ENCODE results near the gene SEMA3C. TPM values are rescaled to one million over a fixed set of nuclear protein-coding genes. Genes with fewer than 3 reads are reported as not detected.

Gene SEMA3C
- polyA plus RNA-seq, 4 donors, result 25.9 to 36.1 (median 32.3) TPM

DNA sequence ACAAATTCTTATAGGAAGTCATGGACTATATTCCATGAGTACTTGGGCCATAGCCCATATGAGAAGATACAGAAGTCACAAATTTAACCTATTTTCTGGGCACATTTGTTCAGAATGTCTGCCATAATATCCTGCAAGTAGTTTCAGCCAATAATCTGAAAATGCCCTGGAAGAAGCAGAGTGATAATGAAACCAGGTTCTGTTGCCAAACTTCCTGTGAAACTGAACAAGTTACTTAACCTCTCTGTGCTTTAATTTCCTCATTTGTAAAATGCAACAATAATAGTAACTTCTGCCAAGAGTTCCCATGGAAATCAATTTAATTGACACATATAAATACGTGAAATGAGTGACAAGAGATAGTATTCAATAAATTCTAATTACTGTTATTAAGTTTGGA lies 88.8 kb downstream of the SEMA3C start:
- DNase-seq (ENCODE audit: low read depth in 4 of 4, low spot score in 2 of 4), result no peak

DNA sequence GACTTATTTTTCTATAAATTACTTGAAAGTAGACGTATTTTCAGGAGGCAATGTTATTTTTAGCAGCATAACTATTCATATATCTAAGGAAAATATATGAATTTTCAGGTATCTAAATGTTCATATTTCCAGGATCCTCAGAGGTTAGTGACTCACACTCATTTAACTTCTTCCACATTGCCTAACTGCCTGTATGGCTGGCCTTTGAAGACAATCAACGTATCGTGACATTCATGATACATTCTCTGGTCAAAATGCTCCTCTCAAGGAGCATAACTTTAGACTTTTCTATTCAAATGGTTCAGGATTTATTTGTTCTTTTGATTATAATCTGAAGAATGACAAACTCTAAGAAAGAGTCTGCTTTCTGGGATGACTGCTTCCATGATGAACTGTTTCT lies 89.3 kb downstream of the SEMA3C start:
- DNase-seq (ENCODE audit: low read depth in 4 of 4, low spot score in 2 of 4), result no peak

DNA sequence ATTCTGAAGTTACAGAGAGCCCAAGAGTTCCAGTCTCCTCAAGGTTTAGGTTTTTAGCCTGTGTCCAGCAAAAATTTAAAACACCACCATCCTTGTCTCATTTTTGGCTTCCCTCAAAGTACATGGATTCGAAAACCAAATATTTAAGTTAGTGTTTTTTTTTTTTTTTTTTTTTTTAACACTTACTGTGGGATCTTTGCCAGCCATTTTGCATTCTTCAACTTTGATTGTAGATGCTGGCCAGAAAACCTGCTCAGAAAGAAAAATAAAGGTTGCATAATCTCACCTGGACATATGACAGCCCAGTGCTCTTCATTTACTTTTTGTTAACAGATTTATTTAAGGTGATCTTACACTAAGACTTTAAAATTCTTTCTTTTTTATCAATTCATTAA lies 91.6 kb downstream of the SEMA3C start:
- DNase-seq (ENCODE audit: low read depth in 4 of 4, low spot score in 2 of 4), result no peak

DNA sequence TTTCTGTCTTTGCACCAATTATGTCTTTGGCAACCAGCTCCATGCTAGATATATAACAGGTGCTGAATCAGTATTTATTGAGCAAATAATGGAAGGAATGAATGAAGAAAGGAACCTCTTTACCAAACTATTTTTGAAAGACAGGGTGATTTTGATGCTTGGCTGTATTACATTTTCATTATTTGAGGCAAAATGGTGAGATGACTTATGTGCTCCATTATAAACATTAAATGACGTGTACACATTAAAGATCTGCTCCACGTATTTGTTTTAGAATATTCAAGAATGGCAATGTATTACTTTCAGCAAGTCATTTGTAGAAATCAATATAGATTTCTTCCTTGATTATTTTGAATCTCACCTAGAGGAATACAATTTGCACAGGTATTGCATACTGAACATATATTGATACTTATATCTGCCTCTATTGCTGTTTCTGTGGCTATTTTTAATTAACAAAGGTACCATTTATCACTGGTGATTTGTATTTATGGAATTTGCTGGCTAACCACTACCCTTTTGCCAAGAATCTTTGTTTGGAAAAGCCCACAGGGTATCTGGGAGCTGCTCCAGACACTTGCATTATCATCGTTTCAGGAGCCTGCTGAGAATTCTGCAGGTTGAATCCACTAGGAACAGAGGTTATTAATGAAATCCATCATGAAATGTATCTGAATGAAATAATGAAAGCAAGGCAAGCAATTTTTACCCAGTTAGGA lies 92.2 kb downstream of the SEMA3C start:
- no peak for DNase-seq (ENCODE audit: low read depth in 4 of 4, low spot score in 2 of 4)

DNA sequence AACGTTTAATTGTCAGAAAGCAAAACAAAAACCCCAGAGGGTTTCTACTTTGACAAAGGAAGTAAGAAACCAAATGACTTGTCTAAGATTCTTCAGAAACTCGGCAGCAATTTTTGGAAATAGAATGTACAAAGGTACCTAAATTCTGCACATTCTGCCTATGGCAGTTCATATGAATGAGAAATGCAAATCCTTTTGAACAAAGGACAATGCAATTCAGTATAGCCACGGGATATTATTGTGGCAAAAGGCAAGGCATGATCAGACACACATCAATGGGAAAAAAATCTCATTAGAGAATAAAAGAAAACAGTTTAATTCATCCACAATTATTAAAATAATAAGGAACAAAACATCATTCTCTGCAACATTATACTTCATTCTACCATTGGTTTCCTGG lies 93.4 kb downstream of the SEMA3C start:
- no peak for DNase-seq (ENCODE audit: low read depth in 4 of 4, low spot score in 2 of 4)

DNA sequence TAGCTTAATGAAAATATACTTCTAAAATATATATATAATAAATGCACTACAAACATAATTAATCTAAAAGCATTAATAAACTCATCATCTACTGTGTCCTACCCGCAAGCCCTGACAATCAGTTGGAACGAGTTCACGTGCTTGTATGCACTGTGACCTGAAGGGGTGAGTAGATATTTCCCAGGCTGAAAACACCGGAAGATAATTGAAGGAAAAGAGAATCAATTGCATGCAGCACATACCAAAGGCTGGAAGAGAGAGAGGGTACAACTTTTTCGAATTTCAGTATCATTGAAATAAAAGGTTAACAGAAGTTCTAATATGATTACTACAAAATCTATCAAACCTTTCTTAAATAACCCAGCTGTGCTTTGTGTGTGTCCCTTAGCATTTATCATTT lies 94.6 kb downstream of the SEMA3C start:
- no peak for DNase-seq (ENCODE audit: low read depth in 4 of 4, low spot score in 2 of 4)

DNA sequence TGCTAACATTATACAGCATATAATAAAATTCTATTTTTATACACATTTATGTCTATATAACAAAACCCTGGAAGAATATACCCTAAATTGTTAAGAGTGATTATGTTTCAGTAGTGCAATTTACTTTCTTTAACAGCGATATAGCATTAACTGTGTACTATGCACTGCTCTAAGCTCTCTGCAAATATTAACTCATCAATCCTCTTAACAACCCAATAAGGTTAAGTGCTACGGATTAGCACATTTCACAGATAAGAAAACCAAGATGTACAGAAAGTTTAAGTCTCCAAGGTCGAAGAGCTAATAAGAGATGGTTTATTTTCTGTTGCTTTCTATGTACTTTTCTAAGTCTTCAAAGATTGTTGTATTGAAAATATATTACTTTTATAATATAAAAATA lies 95.8 kb downstream of the SEMA3C start:
- no peak for DNase-seq (ENCODE audit: low read depth in 4 of 4, low spot score in 2 of 4)

DNA sequence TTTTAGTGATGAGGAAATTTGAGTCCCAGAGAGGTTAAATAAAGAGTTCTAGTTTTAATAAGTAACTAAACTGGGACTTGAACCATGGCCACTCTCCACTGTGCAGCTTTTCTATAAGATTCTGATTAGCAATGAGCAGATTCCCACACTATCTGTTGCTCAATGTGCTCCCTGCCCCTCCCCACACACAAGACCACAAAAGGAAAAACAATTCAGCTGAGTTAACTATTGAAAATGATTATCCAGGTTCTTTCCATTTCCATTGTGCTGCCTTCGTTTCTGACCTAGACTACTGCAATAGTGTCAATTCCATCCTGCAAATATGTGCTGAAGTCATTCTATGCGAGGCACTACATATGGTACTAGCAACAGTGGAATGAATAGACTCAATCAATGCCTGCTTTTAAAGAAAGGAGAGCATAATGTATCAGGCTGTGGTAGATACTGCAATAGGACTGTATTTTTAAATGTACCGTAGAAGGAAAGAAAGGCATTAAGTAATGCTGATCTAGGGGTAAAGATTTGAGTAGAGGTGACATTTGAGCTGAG lies 97.0 kb downstream of the SEMA3C start:
- DNase-seq (ENCODE audit: low read depth in 4 of 4, low spot score in 2 of 4), result no peak

DNA sequence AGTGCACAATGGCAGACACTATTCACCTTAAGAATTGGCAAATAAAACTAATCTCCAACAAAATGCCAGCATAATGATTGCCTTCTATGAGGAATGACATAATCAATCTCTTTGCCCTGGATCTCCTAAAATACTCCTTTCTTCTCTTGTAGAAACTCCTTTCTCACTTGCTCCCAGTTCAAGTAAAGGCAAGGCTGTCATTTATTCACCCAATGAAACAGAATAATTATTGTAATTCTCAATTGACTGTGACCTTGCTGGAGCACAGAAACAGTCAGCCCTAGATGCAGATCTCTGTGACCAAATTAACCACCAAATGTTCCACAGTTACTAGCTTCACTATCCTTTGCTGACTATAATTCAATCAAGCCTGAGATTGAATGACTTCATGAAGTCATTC lies 99.3 kb downstream of the SEMA3C start:
- DNase-seq (ENCODE audit: low read depth in 4 of 4, low spot score in 2 of 4), result no peak

DNA sequence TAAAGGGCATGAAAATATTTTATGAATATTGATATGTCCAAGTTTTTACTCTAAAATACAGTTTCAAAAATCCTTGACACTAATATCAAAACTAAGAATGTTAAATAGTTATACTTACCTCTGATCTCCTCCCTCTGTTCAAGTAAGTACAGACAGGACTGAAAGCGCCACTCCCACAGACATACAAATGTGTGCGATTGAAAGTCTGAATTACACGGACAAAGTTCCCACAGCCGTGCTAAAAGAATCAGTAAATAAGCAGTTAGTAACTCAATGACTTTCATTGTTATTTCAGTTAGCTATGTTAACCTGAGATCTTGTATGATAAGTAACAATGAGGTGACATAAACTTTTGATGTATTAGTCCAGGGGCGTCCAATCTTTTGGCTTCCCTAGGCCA lies 100.7 kb downstream of the SEMA3C start:
- DNase-seq (ENCODE audit: low read depth in 4 of 4, low spot score in 2 of 4), result no peak

DNA sequence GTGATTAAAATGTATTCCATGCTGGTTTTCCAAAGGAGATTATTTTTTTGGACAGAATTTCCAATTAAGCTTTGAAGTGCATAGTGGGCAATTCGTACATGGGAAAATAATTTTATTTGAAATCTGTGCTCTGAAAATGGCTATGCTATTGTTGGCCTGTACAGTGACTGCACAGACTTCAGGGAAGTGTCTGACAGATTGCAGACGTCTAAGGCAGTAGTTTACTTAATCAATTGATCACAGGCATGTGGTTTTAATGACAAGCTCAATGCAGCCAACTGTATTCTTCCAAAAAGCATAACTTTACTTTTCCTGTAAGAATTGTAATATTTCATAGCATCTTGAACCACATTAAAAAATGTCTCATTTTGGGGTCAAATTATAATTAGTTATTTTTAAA lies 102.0 kb downstream of the SEMA3C start:
- DNase-seq (ENCODE audit: low read depth in 4 of 4, low spot score in 2 of 4), result no peak

DNA sequence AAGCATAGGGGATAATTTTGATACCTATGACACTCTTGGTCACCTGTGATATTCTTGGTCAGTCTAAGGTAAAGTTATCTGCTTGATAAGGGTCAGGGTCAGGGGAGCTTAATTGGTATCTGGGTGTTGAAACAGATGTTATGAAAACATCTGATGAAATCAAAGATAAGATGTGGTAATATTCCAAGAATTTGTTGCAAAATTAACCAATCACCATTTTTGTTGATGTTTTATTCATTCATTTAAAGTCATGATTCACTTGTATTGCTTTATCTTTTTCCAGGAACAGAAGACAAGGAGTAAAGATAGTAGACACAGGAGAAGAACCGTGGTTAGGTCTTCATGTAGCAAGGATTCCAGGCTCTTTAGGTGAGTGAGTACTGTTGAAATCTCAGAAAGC lies 103.1 kb downstream of the SEMA3C start:
- DNase-seq (ENCODE audit: low read depth in 4 of 4, low spot score in 2 of 4), result no peak

DNA sequence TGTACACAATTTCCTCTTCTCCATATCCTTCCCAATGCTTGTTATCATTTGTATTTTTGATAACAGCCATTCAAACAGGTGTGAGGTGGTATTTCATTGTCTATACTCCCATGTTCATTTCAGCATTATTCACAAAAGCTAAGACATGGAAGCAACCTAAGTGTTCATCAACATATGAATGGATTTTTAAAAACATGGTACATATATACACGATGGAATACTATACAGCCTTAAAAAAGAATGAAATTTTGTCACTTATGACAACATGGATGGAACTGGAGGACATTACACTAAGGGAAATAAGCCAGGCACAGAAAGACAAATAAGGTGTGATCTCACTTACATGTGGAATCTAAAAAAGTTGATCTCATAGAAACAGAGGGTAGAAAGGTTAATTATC lies 109.3 kb downstream of the SEMA3C start:
- no peak for DNase-seq (ENCODE audit: low read depth in 4 of 4, low spot score in 2 of 4)

DNA sequence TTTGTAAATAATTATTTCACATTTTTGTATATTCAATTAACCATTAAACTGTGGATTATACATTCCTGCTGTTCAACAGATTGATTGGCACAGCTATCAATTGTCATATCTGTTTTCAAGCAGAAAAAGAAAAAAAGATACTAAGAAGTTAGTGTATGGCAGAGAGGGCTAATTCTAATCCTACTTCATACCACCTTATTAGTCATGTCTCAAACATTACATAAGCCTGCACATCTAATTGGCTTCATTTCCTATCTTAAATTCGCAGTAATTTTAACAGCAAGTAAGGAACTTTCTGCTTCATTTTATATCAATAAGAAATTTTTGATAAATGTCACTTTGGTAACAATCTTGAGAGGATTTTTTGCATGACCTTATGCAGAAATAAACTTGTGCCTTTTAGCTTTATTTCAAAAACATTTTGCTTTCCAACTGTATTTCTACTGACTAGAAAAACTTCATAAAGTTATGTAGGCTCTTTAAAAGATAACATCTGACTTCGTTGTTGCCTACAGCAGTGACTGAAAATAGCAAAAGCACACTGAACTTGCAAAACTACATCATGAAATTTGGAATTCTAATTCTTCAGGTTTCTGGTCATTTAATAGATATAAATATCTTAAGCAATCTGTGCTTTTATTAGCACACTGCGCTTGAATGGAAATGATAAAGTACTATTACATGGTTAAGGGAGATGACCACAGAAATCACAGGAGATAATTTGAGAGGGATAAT lies 111.5 kb downstream of the SEMA3C start:
- DNase-seq (ENCODE audit: low read depth in 4 of 4, low spot score in 2 of 4), result no peak

DNA sequence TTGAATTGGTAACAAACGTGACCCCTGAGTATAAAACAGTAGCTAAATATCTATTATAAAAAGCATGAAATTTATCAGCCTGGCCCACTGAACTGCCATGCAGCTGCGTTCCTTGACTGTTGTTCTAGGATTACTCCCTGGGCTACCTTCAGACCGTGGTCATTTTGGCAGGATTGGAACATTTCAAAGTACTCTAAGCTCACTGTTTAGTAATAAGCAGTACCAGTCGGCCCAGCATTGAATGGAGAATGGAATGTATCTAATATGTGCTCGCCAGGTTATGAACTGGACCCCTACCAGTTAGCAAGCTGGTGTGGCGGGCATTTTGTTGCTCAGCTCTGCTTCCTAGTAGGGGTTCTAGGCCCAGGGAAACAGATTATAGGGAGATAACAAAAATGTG lies 112.2 kb downstream of the SEMA3C start:
- no peak for DNase-seq (ENCODE audit: low read depth in 4 of 4, low spot score in 2 of 4)

DNA sequence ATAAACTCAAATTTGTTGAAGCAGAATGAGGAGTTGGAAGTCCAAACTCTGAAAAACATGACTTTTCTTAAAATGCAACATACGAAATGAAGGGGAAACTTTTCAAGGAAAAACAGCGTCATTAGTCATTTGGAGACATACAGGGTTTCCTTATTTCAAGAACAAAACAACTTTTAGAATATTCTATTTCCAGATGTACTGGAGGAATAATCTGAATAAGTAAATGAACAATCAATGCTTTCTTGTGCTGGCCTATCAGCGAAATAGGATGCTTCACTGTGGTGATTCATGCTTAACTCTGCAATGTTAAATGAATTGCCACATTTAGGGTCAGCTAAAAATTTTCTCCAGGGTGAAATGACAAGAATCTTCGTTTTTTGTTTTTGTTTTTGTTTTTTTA lies 114.3 kb downstream of the SEMA3C start:
- DNase-seq (ENCODE audit: low read depth in 4 of 4, low spot score in 2 of 4), result no peak

DNA sequence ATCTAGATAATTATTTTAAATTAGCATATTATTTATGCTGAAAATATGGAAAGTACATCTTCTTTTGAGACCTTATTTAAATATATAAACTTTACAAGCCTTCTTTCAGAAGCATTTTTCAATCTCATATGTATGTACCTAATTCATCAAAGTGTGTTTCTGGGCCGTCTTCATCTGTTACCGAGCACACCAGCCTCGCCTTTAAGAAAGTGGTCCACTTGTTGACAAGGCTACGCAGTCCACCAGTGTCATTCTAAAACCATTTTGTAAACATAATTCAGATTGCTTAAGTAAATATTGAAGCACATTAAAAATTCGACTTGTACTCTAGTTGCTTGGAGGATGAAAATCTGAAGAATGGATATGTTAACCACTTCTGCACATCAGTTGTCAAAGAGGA lies 116.3 kb downstream of the SEMA3C start:
- no peak for DNase-seq (ENCODE audit: low read depth in 4 of 4, low spot score in 2 of 4)

DNA sequence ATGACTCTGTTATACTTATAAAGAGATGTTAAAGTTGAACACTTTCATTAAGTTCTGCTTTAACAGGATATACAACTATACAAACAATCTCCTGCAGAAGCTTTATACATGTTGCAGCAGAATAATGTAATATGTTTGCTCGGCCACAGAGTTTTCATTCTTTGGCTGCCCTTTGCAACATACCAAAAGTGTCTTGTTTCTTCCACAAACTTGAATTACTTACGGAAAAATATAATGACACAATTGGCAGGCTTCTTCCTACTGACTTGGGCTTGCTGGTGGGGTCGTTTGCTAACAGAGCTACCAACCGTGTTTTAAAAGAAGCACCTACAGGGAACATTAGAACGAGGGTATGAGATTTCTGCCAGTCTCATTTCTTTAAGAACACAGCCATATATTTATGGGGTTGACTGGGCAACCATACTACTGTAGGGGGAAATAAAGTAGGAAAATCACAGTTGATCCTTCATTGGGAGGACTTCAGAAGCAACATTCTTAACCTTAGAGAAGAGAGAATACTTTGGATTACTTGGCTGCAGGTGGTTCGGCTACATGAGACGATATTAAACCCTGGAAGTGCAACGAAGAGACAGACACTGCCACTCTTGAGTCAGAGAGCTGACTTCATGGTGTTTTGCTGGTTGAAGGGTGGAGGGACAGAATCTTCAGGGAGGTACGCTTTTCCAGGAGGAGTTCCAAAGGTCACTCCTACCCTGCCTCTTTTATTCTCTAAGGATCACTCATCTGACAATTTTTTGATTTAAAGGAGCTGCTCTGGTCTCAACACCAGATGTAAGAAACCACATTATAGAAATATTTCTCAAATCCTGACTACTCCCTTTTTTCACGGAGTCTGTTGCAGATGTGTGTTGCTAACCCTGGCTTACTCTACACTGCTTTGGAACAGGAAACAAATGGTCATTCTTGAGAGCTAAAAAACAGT lies 123.9 kb downstream of the SEMA3C start:
- peak in 1 of 4 donors; percentile 27 for DNase-seq (ENCODE audit: low read depth in 4 of 4, low spot score in 2 of 4)

DNA sequence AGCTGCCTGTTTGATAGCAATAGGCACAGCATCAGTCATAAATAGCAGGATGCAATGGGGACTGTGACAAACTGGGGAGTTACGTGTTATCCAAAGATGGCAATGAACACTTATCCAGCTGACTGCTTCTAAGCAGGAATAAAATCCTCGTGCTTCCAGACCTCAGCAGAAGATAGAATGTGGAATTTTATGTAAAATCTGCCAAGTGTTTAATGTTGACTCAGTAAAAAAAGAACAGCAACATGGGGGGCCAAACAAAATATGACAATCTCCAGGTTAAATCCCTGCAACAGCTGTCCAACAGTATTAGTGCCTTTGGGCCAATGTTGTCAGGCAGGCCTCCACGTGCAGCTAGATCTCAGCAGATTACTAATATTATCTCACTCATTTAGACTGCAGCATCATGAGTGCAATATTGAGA lies 127.3 kb downstream of the SEMA3C start:
- DNase-seq (ENCODE audit: low read depth in 4 of 4, low spot score in 2 of 4), result no peak

DNA sequence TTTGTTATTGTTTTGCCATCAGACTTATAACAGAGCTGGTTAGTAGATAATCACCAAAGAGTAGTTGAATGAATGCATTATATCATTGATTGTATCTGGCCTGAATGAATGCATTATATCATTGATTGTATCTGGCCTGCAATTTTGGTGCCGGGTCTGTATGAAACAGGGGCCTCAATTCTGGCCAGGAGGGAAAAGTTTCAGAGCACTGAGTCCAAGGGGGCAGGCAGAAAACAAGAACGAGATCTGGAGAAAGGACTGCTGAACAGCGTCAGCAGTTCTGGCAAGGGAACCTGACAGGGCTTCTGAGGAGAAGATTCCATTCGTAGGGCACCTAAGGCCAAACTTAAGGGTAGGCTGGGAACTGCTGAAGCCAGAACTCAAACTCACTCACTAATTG lies 128.0 kb downstream of the SEMA3C start:
- DNase-seq (ENCODE audit: low read depth in 4 of 4, low spot score in 2 of 4), result no peak

DNA sequence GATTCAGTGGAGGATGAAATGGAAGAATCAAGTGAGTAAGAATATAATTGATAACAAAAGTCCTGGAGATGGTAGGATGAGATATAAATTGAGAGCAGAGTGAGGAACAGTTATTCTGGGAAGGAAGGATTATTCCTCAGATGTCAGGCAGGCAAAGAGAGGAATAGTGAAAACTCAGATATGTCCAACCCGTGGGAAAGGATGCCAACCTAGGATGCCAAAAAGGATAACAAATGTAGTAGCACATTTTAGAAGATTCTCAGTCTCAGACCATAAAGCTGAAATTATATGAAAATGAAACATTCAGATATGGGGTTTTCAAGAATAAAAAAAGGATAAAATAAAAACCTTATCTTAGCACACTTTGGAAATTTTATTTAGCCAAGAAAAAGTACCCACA lies 131.1 kb downstream of the SEMA3C start:
- no peak for DNase-seq (ENCODE audit: low read depth in 4 of 4, low spot score in 2 of 4)

Data from left renal cortex interstitium (tissue), 4 donors.